GM12874 (cell line): ENCODE data around the gene DLGAP3.
A peak's percentile ranks its signal among the peaks of the same experiment; 100 is the strongest.

ENCODE experiments used
- CTCF ChIP-seq: IDR thresholded peaks from 2 replicates; pipeline ENCODE4 v1.5.1; 2011; ENCODE audit warnings: low read depth, mild to moderate bottlenecking, control low read depth, low read length, moderate library complexity; ENCODE audit not compliant: insufficient read depth

DLGAP3 gene

GRCh38 chr1:34867415-34867814 lies 62.0 kb downstream of the DLGAP3 start:
- no peak for TF ChIP-seq CTCF

GRCh38 chr1:34866762-34867109 lies 62.7 kb downstream of the DLGAP3 start:
- no peak for TF ChIP-seq CTCF

- peak; percentile 94 for TF ChIP-seq CTCF
Observed at GRCh38 chr1:34865981-34866761, 63.3 kb downstream of the DLGAP3 start.

GRCh38 chr1:34865573-34865972 lies 63.9 kb downstream of the DLGAP3 start:
- no peak for TF ChIP-seq CTCF

GRCh38 chr1:34864759-34865158 lies 64.7 kb downstream of the DLGAP3 start:
- no peak for TF ChIP-seq CTCF

DNA sequence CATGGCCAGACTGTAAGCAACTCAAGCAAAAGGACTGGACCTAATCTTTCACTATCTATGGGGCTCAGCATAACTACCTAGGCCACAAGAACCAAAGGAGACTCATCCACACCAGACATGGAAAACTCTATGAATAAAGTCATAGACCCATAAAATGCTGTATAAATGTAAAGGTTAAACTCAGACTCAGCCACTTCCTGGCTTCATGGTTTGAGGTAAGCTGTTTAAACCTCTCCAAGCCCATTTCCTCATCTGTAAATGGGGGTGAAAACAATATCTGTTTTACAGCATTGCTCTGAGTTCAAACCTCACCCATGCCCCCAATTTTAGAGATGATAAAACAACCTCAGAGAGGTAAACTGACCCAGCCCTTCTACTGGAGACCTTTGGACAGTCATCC lies 65.9 kb downstream of the DLGAP3 start:
- no peak for TF ChIP-seq CTCF

- peak; percentile 80 for TF ChIP-seq CTCF
Observed at GRCh38 chr1:34859446-34860200, 69.8 kb downstream of the DLGAP3 start, which contains the start of gene SMIM12. Gene SMIM12, minus strand, starts transcription at chr1:34859749. Its CDS starts 3,772 bp downstream, at chr1:34855977.
